K562 (cell line): ENCODE results near the gene PRR19. TPM values are rescaled to one million over a fixed set of nuclear protein-coding genes. Genes with fewer than 3 reads are reported as not detected.

Experiments used
- CHAMP1 ChIP-seq: fragments of 450-650 bp; IDR thresholded peaks from 2 replicates; pipeline ENCODE4 v1.6.1; 2016; ENCODE audit warnings: mild to moderate bottlenecking
- DPF2 ChIP-seq: fragments of 450-650 bp; IDR thresholded peaks from 2 replicates; pipeline ENCODE4 v1.6.1; 2016
- NR2C2 ChIP-seq, 2 experiments: fragments of 200-800 bp in 1 of 2; sonication (Bioruptor generic) in 1 of 2; sonication (generic) in 1 of 2; formaldehyde crosslinking in 1 of 2; IDR thresholded peaks; 2 replicates each; pipeline versions ENCODE4 v1.6.1 to v1.8.0; 2016 to 2022; ENCODE audit warnings: mild to moderate bottlenecking in 1 of 2, missing compliant biosample characterization in 1 of 2, missing genetic modification characterization in 1 of 2, missing genetic modification reagents in 1 of 2
- SMARCA5 ChIP-seq: fragments of 450-650 bp; IDR thresholded peaks from 2 replicates; pipeline ENCODE4 v1.6.1; 2016
- polyA plus RNA-seq, 8 experiments: library from polyadenylated mRNA; depleted of rRNA in 4 of 8; stranded (reverse) in 5 of 8; unstranded in 3 of 8; fragments of >200 nt; fragmentation: Nextera tagmentation in 2 of 8; fragmentation: Illumina TruSeq in 1 of 8; extraction: Ambion mirVana in 2 of 8; extraction: Trizol in 1 of 8; gene quantifications; 2 replicates each; pipeline versions ENCODE4 v1.2.1 to v1.2.3, GENCODE V29; 2011 to 2014; ENCODE audit warnings: inconsistent platforms in 1 of 8, missing spikeins in 1 of 8
- total RNA-seq, 7 experiments: library from RNA; depleted of rRNA in 6 of 7; stranded (reverse); fragments of >200 nt in 6 of 7; fragmentation: Illumina TruSeq in 2 of 7; extraction: Trizol in 2 of 7; gene quantifications; 2 replicates each; pipeline versions ENCODE4 v1.2.1 to v1.2.3, GENCODE V29; 2011 to 2021; ENCODE audit warnings: low replicate concordance in 1 of 7
- TF ChIP-seq, protein P1 (sequence below): fragments of 450-650 bp; IDR thresholded peaks from 2 replicates; pipeline ENCODE4 v1.7.0; 2016; ENCODE audit warnings: borderline replicate concordance
- TF ChIP-seq, protein P2 (sequence below): sonication (generic); formaldehyde crosslinking; IDR thresholded peaks from 2 replicates; pipeline ENCODE4 v1.9.0; 2022; ENCODE audit warnings: mild to moderate bottlenecking, missing genetic modification reagents

The PRR19 gene
- total and polyA plus RNA-seq, 9 of the 15 experiments (the other 6 are each of a cell fraction or from before 2014, with no cell fraction given) = 0.10 to 1.6 (median 0.54) TPM

DNA sequence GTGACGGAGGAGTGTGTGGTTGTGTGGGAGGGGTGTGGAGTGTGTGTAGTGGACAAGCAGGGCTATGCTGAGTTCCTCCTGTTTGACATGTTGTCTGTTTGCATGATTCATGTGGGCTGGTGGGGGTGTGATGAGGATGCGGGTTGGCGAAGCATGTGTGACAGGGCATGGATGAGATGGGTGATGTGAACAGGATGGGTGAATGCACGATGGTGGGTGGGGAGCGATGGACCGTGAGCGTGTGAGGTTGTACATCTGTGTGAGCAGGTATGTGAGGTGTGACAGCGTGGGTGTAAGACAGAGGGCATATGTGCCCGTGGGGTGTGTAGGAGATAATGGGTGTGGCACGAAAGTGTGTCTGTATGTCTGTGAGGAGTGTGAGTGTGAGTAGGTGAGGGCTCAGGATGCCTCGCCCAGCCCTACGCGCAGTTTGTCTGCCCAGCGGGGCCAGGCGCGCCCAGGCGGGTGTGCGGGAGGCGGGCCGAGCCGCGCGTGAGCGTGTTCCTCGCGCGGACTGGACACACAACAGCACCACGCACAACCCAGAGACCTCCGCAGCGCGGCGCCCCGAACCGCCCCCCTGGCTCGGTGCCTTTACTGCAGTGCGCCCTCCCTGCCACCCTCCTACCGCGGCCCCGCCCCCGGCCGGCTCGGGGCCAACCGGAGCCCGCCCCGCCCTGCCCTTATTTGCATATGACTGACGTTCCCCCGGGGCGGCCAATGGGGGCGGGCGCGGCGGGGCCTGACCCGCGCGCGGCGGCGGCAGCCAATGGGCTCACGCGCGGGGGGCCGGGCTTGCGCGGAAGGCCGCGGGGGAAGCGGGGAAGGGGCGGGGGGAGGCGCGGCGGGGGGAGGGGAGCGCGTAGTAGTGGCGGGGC is 18.5 kb upstream of the PRR19 start (continued):
- TF ChIP-seq, protein P1, sequence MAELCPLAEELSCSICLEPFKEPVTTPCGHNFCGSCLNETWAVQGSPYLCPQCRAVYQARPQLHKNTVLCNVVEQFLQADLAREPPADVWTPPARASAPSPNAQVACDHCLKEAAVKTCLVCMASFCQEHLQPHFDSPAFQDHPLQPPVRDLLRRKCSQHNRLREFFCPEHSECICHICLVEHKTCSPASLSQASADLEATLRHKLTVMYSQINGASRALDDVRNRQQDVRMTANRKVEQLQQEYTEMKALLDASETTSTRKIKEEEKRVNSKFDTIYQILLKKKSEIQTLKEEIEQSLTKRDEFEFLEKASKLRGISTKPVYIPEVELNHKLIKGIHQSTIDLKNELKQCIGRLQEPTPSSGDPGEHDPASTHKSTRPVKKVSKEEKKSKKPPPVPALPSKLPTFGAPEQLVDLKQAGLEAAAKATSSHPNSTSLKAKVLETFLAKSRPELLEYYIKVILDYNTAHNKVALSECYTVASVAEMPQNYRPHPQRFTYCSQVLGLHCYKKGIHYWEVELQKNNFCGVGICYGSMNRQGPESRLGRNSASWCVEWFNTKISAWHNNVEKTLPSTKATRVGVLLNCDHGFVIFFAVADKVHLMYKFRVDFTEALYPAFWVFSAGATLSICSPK = 0 out of 2 replicates have a peak, but pooled peaks have one; percentile 66
- TF ChIP-seq, protein P2, sequence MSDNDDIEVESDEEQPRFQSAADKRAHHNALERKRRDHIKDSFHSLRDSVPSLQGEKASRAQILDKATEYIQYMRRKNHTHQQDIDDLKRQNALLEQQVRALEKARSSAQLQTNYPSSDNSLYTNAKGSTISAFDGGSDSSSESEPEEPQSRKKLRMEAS = peak; percentile 59; the same call in 1 of the 2 replicates
- TF ChIP-seq NR2C2 (CRISPR knock-in tag; IDR thresholded peaks at IDR 0.05) (no peak), NR2C2 (tag; IDR thresholded peaks at IDR 0.05) (peak; percentile 81), SMARCA5 (peak; percentile 91), CHAMP1 (no peak), DPF2 (peak; percentile 79)
